A673 (cell line): ENCODE results near the gene ARAP2.

Experiments used
- CTCF ChIP-seq: fragments of 300-800, 200-600 bp; sonication (generic); conservative IDR thresholded peaks from 2 replicates; pipeline ENCODE4 v1.5.1; 2017; ENCODE audit warnings: low read depth, mild to moderate bottlenecking, antibody characterized with exemption, low read length, moderate library complexity, mixed read lengths
- EZH2 ChIP-seq: fragments of 200-600 bp; sonication (generic); IDR thresholded peaks from 2 replicates; pipeline ENCODE4 v1.6.1; 2017; ENCODE audit warnings: borderline replicate concordance, low read depth, mild to moderate bottlenecking, mixed read lengths, antibody characterized with exemption, low read length; ENCODE audit not compliant: poor library complexity, severe bottlenecking

- TF ChIP-seq EZH2 (no peak), CTCF (no peak)
Measured at GRCh38 chr4:36208893-36209473, 35.3 kb downstream of the ARAP2 start.
